SK-N-SH (cell line): ENCODE measurements around the gene SPATA20. TPM values are rescaled to one million over a fixed set of nuclear protein-coding genes. Genes with fewer than 3 reads are reported as not detected.

Experiments used
- CTCF ChIA-PET: fragments of 300-600, 350-600 bp; formaldehyde crosslinking; extraction: SDS; loops from one replicate; lab custom pipeline; 2021; lab: Yijun Ruan, JAX
- POLR2A ChIA-PET: fragments of 350-600 bp; sonication (Branson Sonifier 250); formaldehyde crosslinking; extraction: SDS; loops from one replicate; lab custom pipeline; 2020; ENCODE audit warnings: antibody characterized with exemption, inconsistent platforms; lab: Yijun Ruan, JAX
- DNase-seq: peaks from one replicate; pipeline ENCODE4 v3.0.0; 2012
- H2AFZ ChIP-seq: fragments of 200-600 bp; sonication (generic); 2 replicates; pipeline ENCODE4 v1.8.1; 2016; ENCODE audit warnings: antibody characterized with exemption, mild to moderate bottlenecking, low read depth
- H3F3A ChIP-seq: fragments of 200-600 bp; sonication (generic); replicated peaks from 2 replicates; pipeline ENCODE3; 2016; ENCODE audit warnings: antibody characterized with exemption, mild to moderate bottlenecking; ENCODE audit not compliant: insufficient read depth
- H3K27ac ChIP-seq, 2 experiments: fragments of 200-500 bp in 1 of 2; fragments of 200-600 bp in 1 of 2; sonication (Bioruptor generic) in 1 of 2; sonication (generic), shearing (Covaris generic) in 1 of 2; 2 replicates each; pipeline versions ENCODE4 v1.5.1 to v1.6.1; 2014 to 2016; ENCODE audit warnings: low read depth in 2 of 2, inconsistent platforms in 1 of 2, low read length in 1 of 2, mild to moderate bottlenecking in 1 of 2, mixed read lengths in 1 of 2
- H3K27me3 ChIP-seq: fragments of 200-600 bp; sonication (generic), shearing (Covaris generic); 2 replicates; pipeline ENCODE4 v1.6.1; 2016; ENCODE audit warnings: mixed run types; ENCODE audit not compliant: insufficient read depth
- H3K36me3 ChIP-seq, 2 experiments: fragments of 200-500 bp in 1 of 2; fragments of 200-600 bp in 1 of 2; sonication (Bioruptor generic) in 1 of 2; sonication (generic) in 1 of 2; replicated peaks in 1 of 2; 2 replicates each; pipeline versions ENCODE3 to v1.5.1; 2014 to 2016; ENCODE audit warnings: low read length in 1 of 2, mild to moderate bottlenecking in 1 of 2; ENCODE audit not compliant: insufficient read depth in 2 of 2, control insufficient read depth in 1 of 2
- H3K4me1 ChIP-seq, 2 experiments: fragments of 200-500 bp in 1 of 2; fragments of 200-600 bp in 1 of 2; sonication (Bioruptor generic) in 1 of 2; sonication (generic), shearing (Covaris generic) in 1 of 2; 2 replicates each; pipeline versions ENCODE4 v1.5.1 to v1.6.1; 2014 to 2016; ENCODE audit warnings: low read depth in 1 of 2, low read length in 1 of 2, mixed run types in 1 of 2; ENCODE audit not compliant: insufficient read depth in 2 of 2, control insufficient read depth in 1 of 2
- H3K4me2 ChIP-seq: fragments of 200-600 bp; sonication (generic), shearing (Covaris generic); 2 replicates; pipeline ENCODE4 v1.6.1; 2017; ENCODE audit warnings: mixed run types
- H3K4me3 ChIP-seq, 2 experiments: fragments of 200-500 bp in 1 of 2; fragments of 200-600 bp in 1 of 2; sonication (Bioruptor generic) in 1 of 2; sonication (generic), shearing (Covaris generic) in 1 of 2; 2 replicates each; pipeline versions ENCODE4 v1.5.1 to v1.8.1; 2014 to 2016; ENCODE audit warnings: low read depth in 2 of 2, inconsistent platforms in 1 of 2, low read length in 1 of 2, mild to moderate bottlenecking in 1 of 2, mixed read lengths in 1 of 2, moderate library complexity in 1 of 2
- H3K79me2 ChIP-seq: fragments of 200-600 bp; sonication (generic); 2 replicates; pipeline ENCODE4 v1.8.1; 2017; ENCODE audit warnings: mild to moderate bottlenecking; ENCODE audit not compliant: insufficient read depth
- H3K9ac ChIP-seq: fragments of 200-600 bp; sonication (generic); 2 replicates; pipeline ENCODE4 v1.6.1; 2017; ENCODE audit warnings: mixed run types
- H3K9me2 ChIP-seq: fragments of 200-600 bp; sonication (generic); 2 replicates; pipeline ENCODE4 v1.6.1; 2017; ENCODE audit warnings: mixed run types
- H3K9me3 ChIP-seq: fragments of 200-600 bp; sonication (generic); 2 replicates; pipeline ENCODE4 v1.6.1; 2017; ENCODE audit warnings: mixed run types, mild to moderate bottlenecking, moderate library complexity
- H4K20me1 ChIP-seq: fragments of 200-600 bp; sonication (generic); 2 replicates; pipeline ENCODE4 v1.6.1; 2017; ENCODE audit warnings: mild to moderate bottlenecking, mixed run types; ENCODE audit not compliant: insufficient read depth
- ELF1 ChIP-seq: IDR thresholded peaks from 2 replicates; pipeline ENCODE4 v1.4.0; 2012
- EZH2phosphoT487 ChIP-seq: fragments of 200-600 bp; sonication (generic); IDR thresholded peaks from 2 replicates; pipeline ENCODE4 v1.6.1; 2017; ENCODE audit warnings: low read depth, mixed run types, mild to moderate bottlenecking, antibody characterized with exemption, moderate library complexity, borderline replicate concordance
- FOSL2 ChIP-seq: IDR thresholded peaks from 2 replicates; pipeline ENCODE4 v1.4.0; 2012; ENCODE audit warnings: low read depth, mild to moderate bottlenecking, moderate library complexity, borderline replicate concordance
- FOXM1 ChIP-seq: IDR thresholded peaks from 2 replicates; pipeline ENCODE4 v1.4.0; 2012; ENCODE audit warnings: low read depth, mild to moderate bottlenecking
- MEF2A ChIP-seq: IDR thresholded peaks from 2 replicates; pipeline ENCODE4 v1.4.0; 2012; ENCODE audit warnings: low read depth, borderline replicate concordance
- NFIC ChIP-seq: IDR thresholded peaks from 2 replicates; pipeline ENCODE4 v1.4.0; 2012; ENCODE audit warnings: borderline replicate concordance
- RAD21 ChIP-seq: IDR thresholded peaks from 2 replicates; pipeline ENCODE4 v1.6.1; 2012; ENCODE audit warnings: mild to moderate bottlenecking, low read length
- RCOR1 ChIP-seq: fragments of 150-350 bp; IDR thresholded peaks from 2 replicates; pipeline ENCODE4 v1.6.1; 2017; ENCODE audit warnings: antibody characterized with exemption, low read length
- TAF1 ChIP-seq: IDR thresholded peaks from 2 replicates; pipeline ENCODE4 v1.6.1; 2012; ENCODE audit warnings: low read depth, mild to moderate bottlenecking, low read length, moderate library complexity, borderline replicate concordance
- YY1 ChIP-seq: IDR thresholded peaks from 2 replicates; pipeline ENCODE4 v1.4.0; 2012; ENCODE audit warnings: low read depth, mild to moderate bottlenecking
- WGBS: methylation state at CpG from one replicate; pipeline ENCODE4 v1.1.6; 2017; ENCODE audit warnings: low lambda C conversion rate; 5-methylcytosine and 5-hydroxymethylcytosine counted together
- polyA plus RNA-seq, 3 experiments: library from polyadenylated mRNA; depleted of rRNA; stranded (reverse); fragments of >200 nt; gene quantifications; 2 replicates each; pipeline ENCODE4 v1.2.3, GENCODE V29; 2012
- TF ChIP-seq, protein P1 (sequence below): IDR thresholded peaks from 2 replicates; pipeline ENCODE4 v1.4.0; 2012; ENCODE audit warnings: low read depth, borderline replicate concordance
- TF ChIP-seq, protein P2 (sequence below): fragments of 200-600 bp; sonication (generic); IDR thresholded peaks from 2 replicates; pipeline ENCODE4 v1.6.1; 2017; ENCODE audit warnings: antibody characterized with exemption, mild to moderate bottlenecking, moderate library complexity

The SPATA20 gene
- polyA plus RNA-seq, 1 of the 3 experiments (the other 2 are of a cell fraction): 92.0 TPM

DNA sequence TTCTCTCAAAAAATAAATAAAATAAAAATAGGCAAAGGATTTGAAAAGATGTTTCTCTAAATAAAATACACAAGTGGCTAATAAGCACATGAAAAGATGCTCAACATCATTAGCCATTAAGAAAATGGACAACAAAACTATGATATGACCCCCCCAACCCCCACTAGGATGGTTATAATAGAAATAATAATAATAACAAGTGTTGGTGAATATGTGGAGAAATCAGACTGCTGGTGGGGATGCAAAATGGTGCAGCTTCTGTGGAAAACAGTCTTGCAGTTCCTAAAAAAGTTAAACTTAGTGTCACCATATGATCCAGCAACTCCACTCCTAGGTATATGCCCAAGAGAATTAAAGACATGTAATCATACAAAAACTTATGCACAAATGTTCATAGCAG is 47.7 kb upstream of the SPATA20 start:
- Histone ChIP-seq H3K4me3 (no peak overlapping the region), H3F3A (peaks cover 10% of the 10 kb centered on the region), H3K27me3 (no peaks in the 10 kb centered on the region), H3K9me2 (no peaks in the 10 kb centered on the region), H4K20me1 (no peaks in the 10 kb centered on the region), H3K9me3 (no peaks in the 10 kb centered on the region), H3K79me2 (no peaks in the 10 kb centered on the region), H3K4me1 (no peaks in the 10 kb centered on the region), H3K27ac (no peak overlapping the region), H2AFZ (no peak overlapping the region), H3K4me2 (no peak overlapping the region), H3K36me3 (no peaks in the 10 kb centered on the region), H3K9ac (no peak overlapping the region)
- TF ChIP-seq ELF1: no peak
- no peak for TF ChIP-seq MEF2A
- TF ChIP-seq EZH2phosphoT487: no peak
- DNase-seq: no peak
- ChIA-PET CTCF (interaction anchor here (1.3 to 13.3 kb wide), 3 partner anchors 14 to 196 kb away, joined by 4 to 183 read pairs (median 4); partner anchors contain the start of gene SPATA20), POLR2A (no interaction called here)

DNA sequence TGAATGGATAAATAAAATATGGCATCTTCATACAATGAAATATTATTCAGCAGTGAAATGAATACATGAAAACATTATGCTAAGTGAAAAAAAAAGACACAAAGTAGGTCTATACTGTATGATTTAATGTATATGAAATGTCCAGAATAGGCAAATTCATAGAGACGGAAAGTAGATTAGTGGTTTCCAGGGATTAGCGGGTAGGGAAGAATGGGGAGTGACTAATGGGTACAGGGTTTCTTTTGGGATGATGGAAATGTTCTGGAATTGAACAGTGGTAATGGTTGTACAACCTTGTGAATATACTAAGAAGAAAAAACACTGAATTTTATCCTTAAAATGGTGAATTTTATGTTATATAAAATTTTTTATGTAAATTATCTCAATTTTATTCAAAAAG is 47.3 kb upstream of the SPATA20 start:
- no peaks in the 10 kb centered on the region for H3K9me2 ChIP-seq
- DNase-seq: no peak
- H3K4me2 ChIP-seq: no peak overlapping the region
- no peaks in the 10 kb centered on the region for H3K36me3 ChIP-seq
- H3F3A ChIP-seq: peaks cover 10% of the 10 kb centered on the region
- TF ChIP-seq RCOR1: no peak
- no peak for TF ChIP-seq FOSL2
- no peak for TF ChIP-seq TAF1
- no peak for TF ChIP-seq FOXM1
- TF ChIP-seq YY1: no peak
- TF ChIP-seq, protein P1, sequence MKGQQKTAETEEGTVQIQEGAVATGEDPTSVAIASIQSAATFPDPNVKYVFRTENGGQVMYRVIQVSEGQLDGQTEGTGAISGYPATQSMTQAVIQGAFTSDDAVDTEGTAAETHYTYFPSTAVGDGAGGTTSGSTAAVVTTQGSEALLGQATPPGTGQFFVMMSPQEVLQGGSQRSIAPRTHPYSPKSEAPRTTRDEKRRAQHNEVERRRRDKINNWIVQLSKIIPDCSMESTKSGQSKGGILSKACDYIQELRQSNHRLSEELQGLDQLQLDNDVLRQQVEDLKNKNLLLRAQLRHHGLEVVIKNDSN: no peak
- TF ChIP-seq NFIC: no peak
- no peak for TF ChIP-seq ELF1
- no peak overlapping the region for H3K27ac ChIP-seq
- H2AFZ ChIP-seq: no peak overlapping the region
- 86% methylated on average over 2 of the region's 2 CpGs for WGBS
- no peak overlapping the region for H3K9ac ChIP-seq
- H3K4me1 ChIP-seq: no peaks in the 10 kb centered on the region
- no peaks in the 10 kb centered on the region for H3K27me3 ChIP-seq
- ChIA-PET POLR2A (no interaction called here), CTCF (interaction anchor here (1.9 to 13.3 kb wide), 3 partner anchors 7 to 22 kb away, joined by 13 to 183 read pairs (median 85); partner anchors contain the start of gene RSAD1)
- H4K20me1 ChIP-seq: no peaks in the 10 kb centered on the region
- H3K4me3 ChIP-seq: no peak overlapping the region
- no peaks in the 10 kb centered on the region for H3K79me2 ChIP-seq
- no peaks in the 10 kb centered on the region for H3K9me3 ChIP-seq

DNA sequence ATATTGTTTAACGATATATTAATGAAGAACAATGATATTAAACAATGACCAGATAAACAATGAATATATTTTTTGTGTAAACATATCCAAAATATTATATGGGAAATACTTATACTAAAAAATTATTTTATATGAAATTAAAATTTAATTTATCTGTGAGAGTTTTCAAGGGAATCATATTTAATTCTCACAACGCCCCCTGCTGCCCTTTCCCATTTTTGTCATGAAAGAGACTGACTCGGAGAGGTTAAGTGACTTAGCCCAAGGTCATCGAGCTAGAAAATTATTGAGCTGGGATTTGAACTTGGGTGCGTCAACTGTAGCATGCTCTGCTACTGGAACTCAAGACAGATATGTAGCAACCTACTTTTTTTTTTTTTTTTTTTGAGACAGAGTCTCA is 45.9 kb upstream of the SPATA20 start:
- Histone ChIP-seq H4K20me1 (no peaks in the 10 kb centered on the region), H3K27me3 (no peaks in the 10 kb centered on the region), H3K36me3 (no peaks in the 10 kb centered on the region), H3K4me3 (no peak overlapping the region), H3K4me1 (no peaks in the 10 kb centered on the region), H2AFZ (no peak overlapping the region), H3K9ac (no peak overlapping the region), H3K79me2 (no peaks in the 10 kb centered on the region), H3K27ac (no peak overlapping the region), H3F3A (peaks cover 10% of the 10 kb centered on the region), H3K9me3 (no peaks in the 10 kb centered on the region), H3K4me2 (no peak overlapping the region), H3K9me2 (no peaks in the 10 kb centered on the region)
- peak; percentile 55 for DNase-seq
- ChIA-PET CTCF (interaction anchor here (0.6 to 13.3 kb wide), 34 partner anchors 9 to 481 kb away, joined by 3 to 183 read pairs (median 4); partner anchors contain the start of genes RSAD1 and SPATA20), POLR2A (no interaction called here)
- 31% methylated on average over 5 of the region's 5 CpGs for WGBS
- peak; percentile 53 for TF ChIP-seq RAD21
- no peak for TF ChIP-seq TAF1
- TF ChIP-seq ELF1: no peak
- no peak for TF ChIP-seq RCOR1
- TF ChIP-seq, protein P2, sequence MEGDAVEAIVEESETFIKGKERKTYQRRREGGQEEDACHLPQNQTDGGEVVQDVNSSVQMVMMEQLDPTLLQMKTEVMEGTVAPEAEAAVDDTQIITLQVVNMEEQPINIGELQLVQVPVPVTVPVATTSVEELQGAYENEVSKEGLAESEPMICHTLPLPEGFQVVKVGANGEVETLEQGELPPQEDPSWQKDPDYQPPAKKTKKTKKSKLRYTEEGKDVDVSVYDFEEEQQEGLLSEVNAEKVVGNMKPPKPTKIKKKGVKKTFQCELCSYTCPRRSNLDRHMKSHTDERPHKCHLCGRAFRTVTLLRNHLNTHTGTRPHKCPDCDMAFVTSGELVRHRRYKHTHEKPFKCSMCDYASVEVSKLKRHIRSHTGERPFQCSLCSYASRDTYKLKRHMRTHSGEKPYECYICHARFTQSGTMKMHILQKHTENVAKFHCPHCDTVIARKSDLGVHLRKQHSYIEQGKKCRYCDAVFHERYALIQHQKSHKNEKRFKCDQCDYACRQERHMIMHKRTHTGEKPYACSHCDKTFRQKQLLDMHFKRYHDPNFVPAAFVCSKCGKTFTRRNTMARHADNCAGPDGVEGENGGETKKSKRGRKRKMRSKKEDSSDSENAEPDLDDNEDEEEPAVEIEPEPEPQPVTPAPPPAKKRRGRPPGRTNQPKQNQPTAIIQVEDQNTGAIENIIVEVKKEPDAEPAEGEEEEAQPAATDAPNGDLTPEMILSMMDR: peak; percentile 69
